ENCODE results near the gene SCN2B.

The SCN2B gene

DNA sequence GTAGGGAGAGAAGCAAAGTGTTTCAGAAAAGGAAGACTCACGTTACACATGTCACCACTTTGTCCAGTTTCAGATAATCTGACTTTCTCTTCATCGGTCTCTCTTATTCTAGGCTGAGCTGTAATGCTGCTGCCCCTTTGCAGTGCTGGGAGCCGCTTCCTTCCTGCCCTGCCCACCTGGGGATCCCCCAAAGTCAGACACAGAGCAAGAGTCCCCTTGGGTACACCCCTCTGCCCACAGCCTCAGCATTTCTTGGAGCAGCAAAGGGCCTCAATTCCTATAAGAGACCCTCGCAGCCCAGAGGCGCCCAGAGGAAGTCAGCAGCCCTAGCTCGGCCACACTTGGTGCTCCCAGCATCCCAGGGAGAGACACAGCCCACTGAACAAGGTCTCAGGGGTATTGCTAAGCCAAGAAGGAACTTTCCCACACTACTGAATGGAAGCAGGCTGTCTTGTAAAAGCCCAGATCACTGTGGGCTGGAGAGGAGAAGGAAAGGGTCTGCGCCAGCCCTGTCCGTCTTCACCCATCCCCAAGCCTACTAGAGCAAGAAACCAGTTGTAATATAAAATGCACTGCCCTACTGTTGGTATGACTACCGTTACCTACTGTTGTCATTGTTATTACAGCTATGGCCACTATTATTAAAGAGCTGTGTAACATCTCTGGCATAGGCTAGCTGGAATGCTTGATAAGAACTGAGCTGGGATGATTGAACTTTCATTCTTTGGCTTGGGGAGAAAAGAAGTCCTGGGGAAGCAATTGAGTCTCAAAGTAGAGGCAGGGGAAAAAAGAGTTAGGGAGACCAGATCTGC lies 58.4 kb downstream of the SCN2B start:
- Histone ChIP-seq H3K4me1 (peaks cover 21 to 33% (median 23%) of the 10 kb centered on the region in 10 experiments), H3K27me3 (no peaks in the 10 kb centered on the region), H3K9me3 (replicated peaks in 1 of 11) (peaks cover 0 to 9% (median 5%) of the 10 kb centered on the region in 11 experiments; a peak in 5 of 22 replicates), H3K27ac (0 out of 22 replicates have a peak overlapping the region, but pooled peaks of 1 of the 11 experiments have one; percentile 1), H3K9ac (peak overlapping the region in 5 of 11 experiments; percentile 10 to 41 (median 30); a peak in 2 of 22 replicates), H3K36me3 (no peaks in the 10 kb centered on the region), H4K20me1 (no peaks in the 10 kb centered on the region), H3K4me2 (peak overlapping the region; percentile 31 to 92 (median 79); a peak in 21 of 22 replicates), H3K4me3 (peak overlapping the region in 1 of 10 experiments; percentile 6; a peak in 1 of 20 replicates)
- TF ChIP-seq Cebpa-rat (IDR thresholded peaks at IDR 0.05), result no peak

DNA sequence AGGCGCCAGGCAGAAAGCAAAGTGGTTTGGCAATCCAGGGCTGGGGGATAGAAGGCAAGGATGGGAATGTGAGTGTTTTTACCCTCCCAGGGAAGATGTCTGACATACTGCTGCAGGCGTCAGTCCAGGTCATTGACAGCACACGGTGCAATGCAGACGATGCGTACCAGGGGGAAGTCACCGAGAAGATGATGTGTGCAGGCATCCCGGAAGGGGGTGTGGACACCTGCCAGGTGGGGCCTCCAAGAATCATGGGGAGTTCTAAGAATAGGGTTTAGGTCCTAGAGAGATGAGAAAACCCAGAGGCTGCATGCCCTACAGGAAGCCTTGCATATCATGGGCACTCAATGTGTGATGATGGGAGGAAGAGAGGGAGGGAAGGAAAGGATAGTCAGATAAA lies 61.4 kb downstream of the SCN2B start:
- H3K4me3 ChIP-seq, result no peak overlapping the region
- H3K4me1 ChIP-seq, result peaks cover 21 to 36% (median 24%) of the 10 kb centered on the region in 10 experiments
- no peak overlapping the region for H3K27ac ChIP-seq
- H3K9ac ChIP-seq, result no peak overlapping the region
- H3K9me3 ChIP-seq (replicated peaks in 1 of 11), result no peaks in the 10 kb centered on the region
- no peaks in the 10 kb centered on the region for H3K36me3 ChIP-seq
- TF ChIP-seq Cebpa-rat (IDR thresholded peaks at IDR 0.05), result no peak
- H4K20me1 ChIP-seq, result no peaks in the 10 kb centered on the region
- H3K27me3 ChIP-seq, result no peaks in the 10 kb centered on the region
- peak overlapping the region in 5 of 11 experiments; percentile 8 to 58 (median 10); a peak in 4 of 22 replicates for H3K4me2 ChIP-seq

GRCh38 chr11:118114266-118114665 lies 62.2 kb downstream of the SCN2B start:
- Histone ChIP-seq H3K4me1 (peaks cover 21 to 36% (median 24%) of the 10 kb centered on the region in 10 experiments), H3K27ac (no peak overlapping the region), H3K9ac (no peak overlapping the region), H3K4me3 (no peak overlapping the region), H3K27me3 (no peaks in the 10 kb centered on the region), H3K9me3 (replicated peaks in 1 of 11) (no peaks in the 10 kb centered on the region), H4K20me1 (no peaks in the 10 kb centered on the region), H3K36me3 (no peaks in the 10 kb centered on the region), H3K4me2 (peak overlapping the region in 7 of 11 experiments; percentile 9 to 58 (median 24); a peak in 9 of 22 replicates)
- no peak for TF ChIP-seq Cebpa-rat (IDR thresholded peaks at IDR 0.05)

GRCh38 chr11:118112711-118113430 lies 63.6 kb downstream of the SCN2B start:
- Histone ChIP-seq H3K9ac (no peak overlapping the region), H3K4me1 (peaks cover 10 to 29% (median 14%) of the 10 kb centered on the region in 10 experiments), H3K27ac (no peak overlapping the region), H3K9me3 (replicated peaks in 1 of 11) (no peaks in the 10 kb centered on the region), H4K20me1 (no peaks in the 10 kb centered on the region), H3K36me3 (no peaks in the 10 kb centered on the region), H3K4me3 (no peak overlapping the region), H3K27me3 (no peaks in the 10 kb centered on the region), H3K4me2 (no peak overlapping the region)
- TF ChIP-seq Cebpa-rat (IDR thresholded peaks at IDR 0.05), result no peak
